ENCODE data around the gene KLHL29.

KLHL29 gene

DNA sequence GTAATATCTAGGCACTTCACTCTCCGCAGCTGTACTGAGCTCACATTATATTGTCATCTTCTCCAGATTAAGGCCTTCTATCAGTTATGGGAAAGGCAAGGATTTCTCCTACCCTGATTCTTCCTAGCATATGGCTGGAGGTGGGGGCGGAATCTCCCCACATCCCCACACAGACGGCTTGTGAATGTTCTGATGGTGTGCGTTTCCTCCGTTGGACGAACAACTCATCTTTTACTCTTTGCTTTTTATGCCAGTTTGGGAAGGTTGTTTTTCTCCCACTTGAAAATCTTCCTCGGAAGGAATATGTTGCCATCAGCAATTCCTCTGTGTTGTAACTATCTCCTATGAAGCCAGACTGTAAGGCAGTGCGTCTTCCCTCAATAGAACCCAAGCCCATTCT is 24.3 kb downstream of the KLHL29 start:
- Histone ChIP-seq H3K79me2 (ENCODE audit: control insufficient read depth, low read length) (no peaks in the 10 kb centered on the region), H3K9me2 (replicated peaks; ENCODE audit: control insufficient read depth, low read length) (no peaks in the 10 kb centered on the region), H3K9me3 (ENCODE audit: control insufficient read depth, insufficient read depth, low read length) (no peaks in the 10 kb centered on the region), H3F3A (ENCODE audit: control insufficient read depth, insufficient read depth) (peaks cover 1% of the 10 kb centered on the region), H3K4me2 (ENCODE audit: low read length) (no peak overlapping the region), H3K36me3 (ENCODE audit: control insufficient read depth, low read length) (no peaks in the 10 kb centered on the region), H3K27me3 (ENCODE audit: control insufficient read depth, low read length) (no peaks in the 10 kb centered on the region), H3K27ac (ENCODE audit: low read depth, low read length) (no peak overlapping the region), H4K20me1 (ENCODE audit: control insufficient read depth, insufficient read depth, low read depth, low read length) (no peaks in the 10 kb centered on the region), H3K4me1 (ENCODE audit: control insufficient read depth, low read length) (peaks cover 8% of the 10 kb centered on the region), H3K4me3 (ENCODE audit: low read length) (no peak overlapping the region)
- TF ChIP-seq, protein P1, sequence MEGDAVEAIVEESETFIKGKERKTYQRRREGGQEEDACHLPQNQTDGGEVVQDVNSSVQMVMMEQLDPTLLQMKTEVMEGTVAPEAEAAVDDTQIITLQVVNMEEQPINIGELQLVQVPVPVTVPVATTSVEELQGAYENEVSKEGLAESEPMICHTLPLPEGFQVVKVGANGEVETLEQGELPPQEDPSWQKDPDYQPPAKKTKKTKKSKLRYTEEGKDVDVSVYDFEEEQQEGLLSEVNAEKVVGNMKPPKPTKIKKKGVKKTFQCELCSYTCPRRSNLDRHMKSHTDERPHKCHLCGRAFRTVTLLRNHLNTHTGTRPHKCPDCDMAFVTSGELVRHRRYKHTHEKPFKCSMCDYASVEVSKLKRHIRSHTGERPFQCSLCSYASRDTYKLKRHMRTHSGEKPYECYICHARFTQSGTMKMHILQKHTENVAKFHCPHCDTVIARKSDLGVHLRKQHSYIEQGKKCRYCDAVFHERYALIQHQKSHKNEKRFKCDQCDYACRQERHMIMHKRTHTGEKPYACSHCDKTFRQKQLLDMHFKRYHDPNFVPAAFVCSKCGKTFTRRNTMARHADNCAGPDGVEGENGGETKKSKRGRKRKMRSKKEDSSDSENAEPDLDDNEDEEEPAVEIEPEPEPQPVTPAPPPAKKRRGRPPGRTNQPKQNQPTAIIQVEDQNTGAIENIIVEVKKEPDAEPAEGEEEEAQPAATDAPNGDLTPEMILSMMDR (IDR thresholded peaks at IDR 0.05; ENCODE audit: low read depth, low read length, poor library complexity, severe bottlenecking), result no peak

DNA sequence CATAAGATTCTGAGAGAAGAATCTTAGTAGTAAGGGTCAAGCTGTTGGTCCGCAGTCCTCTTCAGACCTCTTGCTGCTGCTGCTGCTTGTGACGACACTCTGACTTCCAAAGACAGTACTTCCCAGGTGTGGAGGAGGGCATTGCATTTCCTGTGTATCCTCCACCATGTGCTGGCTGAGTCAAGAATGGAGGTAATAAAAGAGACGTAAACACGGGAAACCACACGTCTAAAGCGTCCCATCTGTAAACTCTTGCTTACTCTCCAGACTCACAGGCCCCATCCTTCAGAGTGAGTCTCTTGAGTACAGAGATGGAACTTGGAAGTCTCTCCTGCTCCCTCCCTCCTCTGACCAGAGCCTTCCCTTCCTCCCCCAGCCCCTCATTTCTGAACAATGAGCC is 25.6 kb downstream of the KLHL29 start:
- Histone ChIP-seq H3K9me2 (replicated peaks; ENCODE audit: control insufficient read depth, low read length) (no peaks in the 10 kb centered on the region), H3K36me3 (ENCODE audit: control insufficient read depth, low read length) (no peaks in the 10 kb centered on the region), H3K4me3 (ENCODE audit: low read length) (no peak overlapping the region), H3K79me2 (ENCODE audit: control insufficient read depth, low read length) (no peaks in the 10 kb centered on the region), H3K27ac (ENCODE audit: low read depth, low read length) (no peak overlapping the region), H3F3A (ENCODE audit: control insufficient read depth, insufficient read depth) (no peaks in the 10 kb centered on the region), H4K20me1 (ENCODE audit: control insufficient read depth, insufficient read depth, low read depth, low read length) (no peaks in the 10 kb centered on the region), H3K4me2 (ENCODE audit: low read length) (no peak overlapping the region), H3K9me3 (ENCODE audit: control insufficient read depth, insufficient read depth, low read length) (no peaks in the 10 kb centered on the region), H3K4me1 (ENCODE audit: control insufficient read depth, low read length) (no peaks in the 10 kb centered on the region), H3K27me3 (ENCODE audit: control insufficient read depth, low read length) (no peaks in the 10 kb centered on the region)
- TF ChIP-seq, protein P1 (IDR thresholded peaks at IDR 0.05; ENCODE audit: low read depth, low read length, poor library complexity, severe bottlenecking), result no peak
- TF ChIP-seq EZH2phosphoT487 (IDR thresholded peaks at IDR 0.05; ENCODE audit: borderline replicate concordance, low read length), result no peak

DNA sequence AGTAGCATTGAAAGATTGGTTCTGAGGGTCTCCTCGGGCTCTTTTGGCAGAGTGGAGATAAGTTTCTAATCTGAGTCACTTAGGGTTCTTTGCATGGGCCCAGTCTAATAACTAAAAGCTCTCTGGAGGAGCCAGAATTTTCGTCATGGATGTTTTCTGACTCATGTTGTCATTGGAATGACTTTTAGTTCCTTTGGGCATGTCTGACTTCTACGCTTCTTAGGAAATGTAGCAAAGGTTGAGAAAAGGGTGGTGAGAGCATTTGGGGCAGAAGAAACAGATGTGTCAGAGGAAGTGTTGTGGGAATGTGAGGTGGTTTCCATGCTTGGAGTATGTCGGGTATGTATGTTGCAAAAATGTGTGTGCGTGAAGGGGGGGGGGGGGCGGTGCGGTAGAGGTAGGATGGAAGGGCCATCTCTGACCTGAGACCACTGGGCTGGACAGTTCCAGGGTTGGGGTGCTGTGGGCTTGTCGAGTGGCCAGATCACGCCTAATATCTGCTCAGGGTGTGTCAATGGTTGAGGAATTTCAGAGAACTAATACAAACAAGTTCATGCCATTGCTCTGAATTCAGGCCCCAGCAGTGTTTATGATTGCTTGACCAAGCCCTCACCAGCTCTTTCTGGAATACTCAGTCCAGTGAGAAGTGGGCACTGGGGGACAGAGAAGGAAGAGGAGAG is 26.9 kb downstream of the KLHL29 start:
- Histone ChIP-seq H3K4me2 (ENCODE audit: low read length) (no peak overlapping the region), H3K36me3 (ENCODE audit: control insufficient read depth, low read length) (no peaks in the 10 kb centered on the region)

More for the DNA sequence above, 26.9 kb downstream of the KLHL29 start:
- Histone ChIP-seq H3K79me2 (ENCODE audit: control insufficient read depth, low read length) (no peaks in the 10 kb centered on the region), H4K20me1 (ENCODE audit: control insufficient read depth, insufficient read depth, low read depth, low read length) (no peaks in the 10 kb centered on the region), H3F3A (ENCODE audit: control insufficient read depth, insufficient read depth) (no peaks in the 10 kb centered on the region), H3K27ac (ENCODE audit: low read depth, low read length) (no peak overlapping the region), H3K27me3 (ENCODE audit: control insufficient read depth, low read length) (no peaks in the 10 kb centered on the region), H3K9me2 (replicated peaks; ENCODE audit: control insufficient read depth, low read length) (no peaks in the 10 kb centered on the region), H3K9me3 (ENCODE audit: control insufficient read depth, insufficient read depth, low read length) (no peaks in the 10 kb centered on the region), H3K4me1 (ENCODE audit: control insufficient read depth, low read length) (no peaks in the 10 kb centered on the region), H3K4me3 (ENCODE audit: low read length) (no peak overlapping the region)
- TF ChIP-seq, protein P1 (IDR thresholded peaks at IDR 0.05; ENCODE audit: low read depth, low read length, poor library complexity, severe bottlenecking), result no peak
- TF ChIP-seq EZH2phosphoT487 (IDR thresholded peaks at IDR 0.05; ENCODE audit: borderline replicate concordance, low read length), result no peak
